ENCODE results near the gene USHBP1. TPM values are rescaled to one million over a fixed set of nuclear protein-coding genes. Genes with fewer than 3 reads are reported as not detected.

Gene USHBP1
- total RNA-seq, 2 donors from 2014 or later, result 4.3 to 6.6 TPM

- DNase-seq (ENCODE audit: low spot score), result no peak
- Histone ChIP-seq H3K9me3 (peaks cover 0 to 7% of the 10 kb centered on the region in 2 donors), H3K4me3 (peak overlapping the region in 1 of 2 donors; percentile 49), H3K36me3 (no peaks in the 10 kb centered on the region), H3K27ac (no peak overlapping the region), H3K27me3 (no peaks in the 10 kb centered on the region), H3K4me1 (peaks cover 0 to under 1% of the 10 kb centered on the region in 2 donors)
- no peak for TF ChIP-seq CTCF (IDR thresholded peaks at IDR 0.05)
These were observed 2.0 kb downstream of the USHBP1 start for GRCh38 chr19:17262557-17262956.

- H3K4me3 ChIP-seq, result no peak overlapping the region
- DNase-seq (ENCODE audit: low spot score), result peak; percentile 82
- peak; percentile 76 to 85 for TF ChIP-seq CTCF (IDR thresholded peaks at IDR 0.05)
- H3K4me1 ChIP-seq, result no peaks in the 10 kb centered on the region
- no peak overlapping the region for H3K27ac ChIP-seq
- H3K36me3 ChIP-seq, result no peaks in the 10 kb centered on the region
- H3K27me3 ChIP-seq, result no peaks in the 10 kb centered on the region
- H3K9me3 ChIP-seq, result peaks cover 0 to 7% of the 10 kb centered on the region in 2 donors
These were observed 3.7 kb downstream of the USHBP1 start for GRCh38 chr19:17260842-17261325.

DNA sequence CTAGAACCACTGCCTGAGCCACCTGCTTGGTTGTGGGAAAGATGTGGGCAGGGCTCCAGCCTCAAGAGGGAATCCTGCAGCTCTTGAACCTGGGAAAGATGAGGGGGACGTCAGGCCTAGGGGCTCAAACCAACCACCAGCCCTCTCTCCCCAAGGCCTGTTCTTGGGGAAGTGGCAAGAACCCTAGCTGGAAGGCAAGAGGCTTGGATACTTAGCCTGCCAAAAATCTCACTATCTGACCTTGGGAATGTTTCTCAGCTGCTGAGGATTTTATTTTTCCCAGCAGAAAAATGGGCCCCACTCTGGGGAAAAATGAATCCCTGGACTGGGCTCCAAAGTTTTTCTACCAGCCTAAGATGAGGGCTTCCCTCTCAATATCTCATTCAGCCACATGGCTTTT lies 4.6 kb downstream of the USHBP1 start:
- no peak overlapping the region for H3K27ac ChIP-seq
- H3K36me3 ChIP-seq, result no peaks in the 10 kb centered on the region
- TF ChIP-seq CTCF (IDR thresholded peaks at IDR 0.05), result no peak
- H3K27me3 ChIP-seq, result no peaks in the 10 kb centered on the region
- no peak for DNase-seq (ENCODE audit: low spot score)
- H3K4me1 ChIP-seq, result no peaks in the 10 kb centered on the region
- H3K9me3 ChIP-seq, result peaks cover 0 to 7% of the 10 kb centered on the region in 2 donors
- no peak overlapping the region for H3K4me3 ChIP-seq

GRCh38 chr19:17259118-17259780 lies 5.3 kb downstream of the USHBP1 start:
- Histone ChIP-seq H3K4me1 (no peaks in the 10 kb centered on the region), H3K36me3 (no peaks in the 10 kb centered on the region), H3K9me3 (peaks cover 0 to 7% of the 10 kb centered on the region in 2 donors), H3K27ac (no peak overlapping the region), H3K4me3 (no peak overlapping the region), H3K27me3 (no peaks in the 10 kb centered on the region)
- DNase-seq (ENCODE audit: low spot score), result no peak
- no peak for TF ChIP-seq CTCF (IDR thresholded peaks at IDR 0.05)

GRCh38 chr19:17256130-17256529 lies 8.4 kb downstream of the USHBP1 start:
- Histone ChIP-seq H3K4me3 (no peak overlapping the region), H3K9me3 (peaks cover 0 to 7% of the 10 kb centered on the region in 2 donors), H3K4me1 (no peaks in the 10 kb centered on the region), H3K27me3 (no peaks in the 10 kb centered on the region), H3K27ac (no peak overlapping the region), H3K36me3 (no peaks in the 10 kb centered on the region)
- DNase-seq (ENCODE audit: low spot score), result no peak
- TF ChIP-seq CTCF (IDR thresholded peaks at IDR 0.05), result no peak
